ENCODE measurements around the gene TTLL8. TPM values are rescaled to one million over a fixed set of nuclear protein-coding genes. Genes with fewer than 3 reads are reported as not detected.

Gene TTLL8
- total RNA-seq, 1 donor from 2014 or later, result not detected

DNA sequence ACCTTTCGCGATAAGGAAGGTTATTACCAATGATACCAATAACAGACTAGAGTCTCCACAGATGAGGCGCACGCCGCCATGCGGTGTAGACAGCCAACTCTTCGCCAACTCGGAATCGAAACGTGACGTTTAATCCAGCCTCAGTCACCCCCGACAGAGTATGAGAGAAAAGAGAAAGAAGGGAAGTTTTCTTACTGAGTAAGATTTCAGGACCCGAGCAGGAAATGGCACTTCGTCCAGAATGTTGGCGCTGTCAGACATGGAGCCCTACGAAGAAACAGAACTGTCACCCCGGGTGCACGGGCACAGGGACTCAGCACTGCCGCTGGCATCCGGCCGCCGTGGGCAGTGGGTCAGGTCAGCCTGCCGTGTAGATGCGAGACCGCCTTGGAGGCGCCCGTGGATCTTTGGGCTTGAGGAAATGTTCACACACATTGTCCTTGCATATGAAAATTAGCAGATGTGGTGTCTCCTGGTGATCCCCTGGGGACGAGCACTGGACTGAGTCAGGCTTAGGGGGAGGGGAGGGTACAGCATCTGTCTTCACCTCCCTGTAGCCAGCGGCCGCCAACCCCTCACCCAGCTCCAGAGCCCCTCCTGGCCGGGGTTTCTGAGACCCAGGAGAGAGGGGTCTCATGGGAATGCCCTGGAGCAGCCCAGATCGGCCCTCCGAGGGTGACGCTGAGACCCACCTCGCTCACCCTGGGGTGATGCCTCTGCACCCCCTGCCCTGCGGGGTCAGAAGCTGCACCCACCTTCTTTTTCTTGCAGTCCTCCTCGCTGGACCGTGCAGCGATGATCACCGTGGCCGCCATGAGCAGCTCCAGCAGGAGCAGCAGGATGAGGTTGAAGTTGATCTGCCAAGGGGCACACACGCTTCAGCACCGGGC, 18.8 kb upstream of the TTLL8 start:
- Histone ChIP-seq H3K9me3 (replicated peaks) (no peaks in the 10 kb centered on the region), H3K27ac (replicated peaks) (no peak overlapping the region), H3K4me3 (no peak overlapping the region), H3K27me3 (ENCODE audit: low read depth) (peaks cover 42% of the 10 kb centered on the region), H3K36me3 (no peaks in the 10 kb centered on the region), H3K4me1 (no peaks in the 10 kb centered on the region)
- TF ChIP-seq, protein P1, sequence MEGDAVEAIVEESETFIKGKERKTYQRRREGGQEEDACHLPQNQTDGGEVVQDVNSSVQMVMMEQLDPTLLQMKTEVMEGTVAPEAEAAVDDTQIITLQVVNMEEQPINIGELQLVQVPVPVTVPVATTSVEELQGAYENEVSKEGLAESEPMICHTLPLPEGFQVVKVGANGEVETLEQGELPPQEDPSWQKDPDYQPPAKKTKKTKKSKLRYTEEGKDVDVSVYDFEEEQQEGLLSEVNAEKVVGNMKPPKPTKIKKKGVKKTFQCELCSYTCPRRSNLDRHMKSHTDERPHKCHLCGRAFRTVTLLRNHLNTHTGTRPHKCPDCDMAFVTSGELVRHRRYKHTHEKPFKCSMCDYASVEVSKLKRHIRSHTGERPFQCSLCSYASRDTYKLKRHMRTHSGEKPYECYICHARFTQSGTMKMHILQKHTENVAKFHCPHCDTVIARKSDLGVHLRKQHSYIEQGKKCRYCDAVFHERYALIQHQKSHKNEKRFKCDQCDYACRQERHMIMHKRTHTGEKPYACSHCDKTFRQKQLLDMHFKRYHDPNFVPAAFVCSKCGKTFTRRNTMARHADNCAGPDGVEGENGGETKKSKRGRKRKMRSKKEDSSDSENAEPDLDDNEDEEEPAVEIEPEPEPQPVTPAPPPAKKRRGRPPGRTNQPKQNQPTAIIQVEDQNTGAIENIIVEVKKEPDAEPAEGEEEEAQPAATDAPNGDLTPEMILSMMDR (IDR thresholded peaks at IDR 0.05; ENCODE audit: borderline replicate concordance), result no peak
- DNase-seq, result no peak
- intact Hi-C loops (cut with micrococcal nuclease), result no loop called here

DNA sequence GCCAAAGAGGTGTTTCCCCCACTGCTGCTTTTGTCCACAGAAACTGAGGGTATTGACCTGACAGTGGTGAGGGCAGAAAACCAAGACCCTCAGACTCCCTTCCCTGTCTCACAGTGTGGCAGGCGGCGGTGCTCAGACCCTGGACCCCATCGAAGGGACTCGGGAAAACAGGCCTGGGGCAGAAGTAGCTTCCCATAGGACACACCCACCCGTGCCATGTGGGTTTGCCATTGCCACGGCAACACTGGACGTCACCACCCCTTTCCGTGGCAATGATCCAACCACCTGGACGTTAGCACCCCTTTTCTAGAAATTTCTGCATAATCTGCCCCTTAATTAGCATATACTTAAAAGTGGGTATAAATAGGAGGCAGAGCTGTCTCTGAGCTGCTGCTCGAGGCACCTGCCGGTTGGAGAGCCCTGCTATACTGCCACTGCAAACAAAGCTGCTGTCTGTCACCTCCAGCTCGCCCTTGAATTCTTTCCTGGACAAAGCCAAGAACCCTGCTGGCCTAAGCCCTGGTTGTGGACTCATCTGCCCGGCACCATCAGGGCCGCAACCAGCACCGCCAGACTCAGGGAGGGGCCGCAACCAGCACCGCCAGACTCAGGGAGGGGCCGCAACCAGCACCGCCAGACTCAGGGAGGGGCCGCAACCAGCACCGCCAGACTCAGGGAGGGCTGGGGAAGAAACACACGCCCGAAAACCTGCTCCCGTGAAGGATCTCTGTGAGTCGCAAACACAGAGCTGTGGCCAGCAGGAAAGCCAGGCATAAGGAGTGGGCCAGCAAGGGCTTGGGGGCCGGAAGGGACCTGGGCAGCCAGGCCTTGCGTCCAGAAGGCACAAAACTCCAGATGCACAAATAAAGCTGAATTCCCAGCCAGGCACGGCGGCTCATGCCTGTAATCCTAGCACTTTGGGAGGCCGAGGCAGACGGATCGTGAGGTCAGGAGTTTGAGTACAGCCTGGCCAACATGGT, 16.7 kb upstream of the TTLL8 start:
- DNase-seq, result no peak
- Histone ChIP-seq H3K4me3 (no peak overlapping the region), H3K27ac (replicated peaks) (no peak overlapping the region), H3K4me1 (no peaks in the 10 kb centered on the region), H3K36me3 (no peaks in the 10 kb centered on the region), H3K9me3 (replicated peaks) (no peaks in the 10 kb centered on the region), H3K27me3 (ENCODE audit: low read depth) (peaks cover 61% of the 10 kb centered on the region)
- intact Hi-C loops (cut with micrococcal nuclease), result no loop called here
- TF ChIP-seq, protein P1 (IDR thresholded peaks at IDR 0.05; ENCODE audit: borderline replicate concordance), result no peak

DNA sequence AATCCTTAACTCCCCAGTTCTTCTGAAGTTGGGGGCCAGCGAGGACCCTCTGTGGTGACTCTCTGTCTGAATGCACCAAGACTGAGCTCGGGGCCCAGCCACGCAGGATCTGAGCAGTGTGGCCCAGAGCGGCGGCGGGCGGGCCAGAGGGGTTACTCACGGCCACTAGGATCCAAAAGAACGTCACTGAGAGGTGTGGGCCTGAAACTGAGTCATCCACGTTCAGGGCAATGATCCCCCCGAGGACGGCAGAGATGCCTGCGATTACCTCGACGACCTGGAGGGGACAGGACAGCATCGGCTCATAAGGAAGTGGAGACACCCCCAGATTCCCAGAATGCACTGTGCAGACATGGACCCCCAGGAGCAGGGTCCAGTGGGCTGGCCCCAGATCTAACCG, 16.0 kb upstream of the TTLL8 start:
- no peaks in the 10 kb centered on the region for H3K36me3 ChIP-seq
- H3K4me1 ChIP-seq, result no peaks in the 10 kb centered on the region
- intact Hi-C loops (cut with micrococcal nuclease), result no loop called here
- H3K9me3 ChIP-seq (replicated peaks), result no peaks in the 10 kb centered on the region
- DNase-seq, result no peak
- peaks cover 60% of the 10 kb centered on the region for H3K27me3 ChIP-seq (ENCODE audit: low read depth)
- TF ChIP-seq, protein P1 (IDR thresholded peaks at IDR 0.05; ENCODE audit: borderline replicate concordance), result no peak
- no peak overlapping the region for H3K27ac ChIP-seq (replicated peaks)
- H3K4me3 ChIP-seq, result no peak overlapping the region

DNA sequence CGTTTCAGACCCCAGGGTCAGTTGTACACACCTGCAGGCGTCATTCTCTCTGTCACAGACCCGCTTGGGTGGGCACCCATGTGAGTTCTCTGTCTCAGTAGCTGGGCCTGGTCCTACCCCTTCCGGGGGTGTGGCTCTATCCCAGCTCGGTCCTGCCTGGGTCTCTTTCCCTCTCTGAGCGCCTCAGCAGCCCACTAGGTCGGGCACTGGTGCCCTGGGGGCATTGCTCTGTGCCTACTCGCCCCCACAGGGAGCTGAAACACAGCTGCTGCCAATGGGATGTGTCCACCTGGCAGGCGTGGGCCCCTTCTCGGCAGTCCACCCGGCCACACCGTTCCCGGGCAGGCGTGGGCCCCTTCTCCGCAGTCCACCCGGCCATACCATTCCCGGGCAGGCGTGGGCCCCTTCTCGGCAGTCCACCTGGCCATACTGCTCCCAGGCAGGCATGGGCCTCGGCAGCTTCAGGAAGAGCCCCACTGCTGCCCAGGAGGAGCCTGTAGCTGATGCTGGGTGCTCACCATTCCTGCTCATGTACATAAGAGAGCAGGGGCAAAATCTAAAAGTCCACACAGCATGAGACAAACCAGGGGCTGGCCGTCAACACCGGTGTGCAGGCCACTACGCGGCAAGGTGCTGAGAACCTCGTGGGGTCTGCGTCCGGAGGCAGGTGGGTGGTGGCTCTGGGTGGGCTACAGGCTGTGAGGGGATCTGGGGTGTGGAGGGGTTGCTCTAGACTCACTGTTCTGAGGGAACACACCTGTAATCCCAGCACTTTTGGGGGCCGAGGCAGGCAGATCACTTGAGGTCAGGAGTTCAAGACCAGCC, 14.8 kb upstream of the TTLL8 start:
- peaks cover 54% of the 10 kb centered on the region for H3K27me3 ChIP-seq (ENCODE audit: low read depth)
- no peaks in the 10 kb centered on the region for H3K9me3 ChIP-seq (replicated peaks)
- no peak for DNase-seq
- no peaks in the 10 kb centered on the region for H3K4me1 ChIP-seq
- no peak overlapping the region for H3K27ac ChIP-seq (replicated peaks)
- intact Hi-C loops (cut with micrococcal nuclease), result no loop called here
- H3K4me3 ChIP-seq, result no peak overlapping the region
- TF ChIP-seq, protein P1 (IDR thresholded peaks at IDR 0.05; ENCODE audit: borderline replicate concordance), result no peak
- H3K36me3 ChIP-seq, result no peaks in the 10 kb centered on the region

DNA sequence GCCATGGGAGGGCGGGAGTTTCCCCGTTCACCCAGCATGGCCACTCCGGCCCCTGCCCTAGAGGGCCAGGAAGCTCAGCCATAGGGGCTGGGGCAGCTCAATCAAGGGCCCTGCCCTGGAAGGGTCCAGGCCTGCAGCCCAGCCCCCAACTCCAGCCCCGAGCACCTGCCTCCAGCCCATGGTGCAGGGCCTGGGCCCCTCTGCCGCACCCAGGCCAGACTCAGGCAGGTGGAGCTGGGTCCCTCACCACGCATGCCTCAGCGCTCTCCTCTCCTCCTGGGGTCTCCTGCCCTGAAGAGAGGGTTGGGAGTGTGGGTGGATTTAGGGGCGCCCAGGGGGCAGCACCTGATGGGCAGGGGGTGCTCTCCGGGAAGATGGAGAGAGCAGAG, 14.1 kb upstream of the TTLL8 start:
- intact Hi-C loops (cut with micrococcal nuclease), result no loop called here

More for the DNA sequence above, 14.1 kb upstream of the TTLL8 start:
- Histone ChIP-seq H3K4me1 (no peaks in the 10 kb centered on the region), H3K27ac (replicated peaks) (no peak overlapping the region), H3K9me3 (replicated peaks) (no peaks in the 10 kb centered on the region), H3K27me3 (ENCODE audit: low read depth) (peaks cover 50% of the 10 kb centered on the region), H3K36me3 (no peaks in the 10 kb centered on the region), H3K4me3 (no peak overlapping the region)
- DNase-seq, result no peak
- TF ChIP-seq, protein P1 (IDR thresholded peaks at IDR 0.05; ENCODE audit: borderline replicate concordance), result no peak

Data from left ventricle myocardium inferior (tissue), 1 donor.